ENCODE results near the gene DEFB131B. TPM values are rescaled to one million over a fixed set of nuclear protein-coding genes. Genes with fewer than 3 reads are reported as not detected.

DEFB131B gene
- total and polyA plus RNA-seq, 9 of the 15 experiments (the other 6 are each of a cell fraction or from before 2014, with no cell fraction given), result not detected

GRCh38 chr11:71927820-71928736, 49.8 kb downstream of the DEFB131B start, which contains the start of gene XNDC1N:
Gene XNDC1N, minus strand, starts transcription at chr11:71928594. Its CDS starts 5,241 bp downstream, at chr11:71923353.
- ChIA-PET POLR2A (interaction anchor here (0.6 to 6.9 kb wide), 13 partner anchors 8 to 316 kb away, joined by 3 to 55 read pairs (median 3); partner anchors contain the start of gene ANAPC15), CTCF (ENCODE audit: low intra/inter-chr PET ratio) (no interaction called here)
- peak within 1 kb of the TSS; percentile 53 for H3K4me3 ChIP-seq
- intact Hi-C loops (cut with micrococcal nuclease), result no loop called here
- H3K27ac ChIP-seq (ENCODE audit: extremely low read depth, low read depth, low read length), result peak within 1 kb of the TSS; percentile 99
- ATAC-seq (peak; percentile 89), DNase-seq (ENCODE audit: extremely low read depth in 1 of 4, low spot score in 3 of 4) (peak; percentile 80 to 90 (median 82)), FAIRE-seq (peak; percentile 94)
- no peaks in the 10 kb centered on the region for H3K9me1 ChIP-seq (ENCODE audit: control insufficient read depth, insufficient read depth, low read length)
- peak within 1 kb of the TSS; percentile 97 for H3K9ac ChIP-seq (ENCODE audit: insufficient read depth in 1 of 2, low read depth in 2 of 2, low read length in 2 of 2)
- 0 out of 2 replicates have a peak, but pooled peaks cover 9% of the 10 kb centered on the region for H4K20me1 ChIP-seq (replicated peaks; ENCODE audit: control insufficient read depth, insufficient read depth, low read length)
- peaks cover 19% of the 10 kb centered on the region; the same call in 2 of the 3 replicates for H3K36me3 ChIP-seq (ENCODE audit: control insufficient read depth, insufficient read depth, low read length)
- H3K4me1 ChIP-seq (replicated peaks in 1 of 2; ENCODE audit: control insufficient read depth in 2 of 2, insufficient read depth in 2 of 2, low read length in 2 of 2), result peaks cover 6 to 10% of the 10 kb centered on the region in 2 experiments; a peak in 2 of 5 replicates
- H3K79me2 ChIP-seq (ENCODE audit: control insufficient read depth, insufficient read depth, low read length), result peaks cover 61% of the 10 kb centered on the region
- peak within 1 kb of the TSS; percentile 82 for H3K4me2 ChIP-seq (ENCODE audit: insufficient read depth, low read length)
- TSS peak; percentile 85 for BruUV-seq (replicated peaks)
- peak within 1 kb of the TSS; percentile 99 for H2AFZ ChIP-seq (ENCODE audit: low read depth, low read length)
- in situ Hi-C loops (cut with MboI), result no loop called here
- no peaks in the 10 kb centered on the region for H3K27me3 ChIP-seq (ENCODE audit: control insufficient read depth in 2 of 2, insufficient read depth in 2 of 2, low read length in 2 of 2)
- WGBS (ENCODE audit: insufficient coverage, low coverage, missing lambda C conversion rate), result under 1% methylated on average over 40 of the region's 40 CpGs
- no peaks in the 10 kb centered on the region for H3K9me3 ChIP-seq (replicated peaks; ENCODE audit: control insufficient read depth, insufficient read depth, low read depth, low read length)
- peak; percentile 72 for TF ChIP-seq SAP30 (IDR thresholded peaks at IDR 0.05; ENCODE audit: borderline replicate concordance, insufficient read depth, low read depth, low read length, poor library complexity, severe bottlenecking)
- TF ChIP-seq POLR2B (IDR thresholded peaks at IDR 0.05; ENCODE audit: low read depth, partially characterized antibody), result peak; percentile 71
- TF ChIP-seq ZNF766 (CRISPR knock-in tag; conservative IDR thresholded peaks at IDR 0.05), result no peak
- no peak for TF ChIP-seq ARNT (IDR thresholded peaks at IDR 0.05)
- no peak for TF ChIP-seq CSDE1 (IDR thresholded peaks at IDR 0.05)
- TF ChIP-seq OTX1 (CRISPR knock-in tag; IDR thresholded peaks at IDR 0.05), result peak; percentile 69; the same call in 1 of the 2 replicates
- TF ChIP-seq TAF1 (IDR thresholded peaks at IDR 0.05; ENCODE audit: control insufficient read depth, extremely low read depth, insufficient read depth, low read length, severe bottlenecking), result peak; percentile 58
- no peak for TF ChIP-seq KAT8 (IDR thresholded peaks at IDR 0.05; ENCODE audit: low read depth)
- peak; percentile 50; the same call in 1 of the 2 replicates for TF ChIP-seq ATF2 (CRISPR knock-in tag; IDR thresholded peaks at IDR 0.05)
- no peak for TF ChIP-seq PRMT5 (CRISPR knock-in tag; IDR thresholded peaks at IDR 0.05)
- TF ChIP-seq LCOR (CRISPR knock-in tag; IDR thresholded peaks at IDR 0.05), result peak; percentile 64
- peak; percentile 100 for TF ChIP-seq E2F8 (IDR thresholded peaks at IDR 0.05; ENCODE audit: low read depth, partially characterized antibody)
- TF ChIP-seq E2F6 (IDR thresholded peaks at IDR 0.05; ENCODE audit: borderline replicate concordance in 1 of 2, extremely low read depth in 1 of 2, insufficient read depth in 1 of 2, insufficient read length in 1 of 2, low read depth in 1 of 2, low read length in 1 of 2, poor library complexity in 1 of 2, severe bottlenecking in 1 of 2), result peak; percentile 95 to 97
- TF ChIP-seq ELF1 (tag; IDR thresholded peaks at IDR 0.05), result peak; percentile 96

All from K562 (cell line).